Fibroblast of lung (primary cell): ENCODE data around the gene CFAP91. TPM values are rescaled to one million over a fixed set of nuclear protein-coding genes. Genes with fewer than 3 reads are reported as not detected.
A peak's percentile ranks its signal among the peaks of the same experiment; 100 is the strongest.

Source experiments
- DNase-seq, 2 donors: peaks; one replicate each; pipeline versions ENCODE4 v3.0.0 to v3.0.0-alpha.2; 2010; ENCODE audit warnings: low read depth in 2 of 2
- H2AFZ ChIP-seq: 2 replicates; pipeline ENCODE4 v1.5.1; 2012; ENCODE audit warnings: low read length, control low read depth, inconsistent platforms
- H3K27ac ChIP-seq: 2 replicates; pipeline ENCODE4 v1.5.1; 2011; ENCODE audit warnings: low read length, control low read depth; ENCODE audit not compliant: insufficient read depth
- H3K27me3 ChIP-seq: 2 replicates; pipeline ENCODE4 v1.5.1; 2011; ENCODE audit warnings: mild to moderate bottlenecking, low read length; ENCODE audit not compliant: control insufficient read depth, insufficient read depth
- H3K36me3 ChIP-seq: 2 replicates; pipeline ENCODE4 v1.5.1; 2011; ENCODE audit warnings: low read length; ENCODE audit not compliant: control insufficient read depth, insufficient read depth
- H3K4me1 ChIP-seq: 2 replicates; pipeline ENCODE4 v1.5.1; 2011; ENCODE audit warnings: low read length; ENCODE audit not compliant: control insufficient read depth, insufficient read depth; ENCODE audit errors: extremely low read depth
- H3K4me2 ChIP-seq: 2 replicates; pipeline ENCODE4 v1.5.1; 2011; ENCODE audit warnings: low read length, control low read depth; ENCODE audit not compliant: insufficient read depth; ENCODE audit errors: extremely low read depth
- H3K4me3 ChIP-seq, 4 experiments: fragments of 200-600 bp in 1 of 4; sonication (generic) in 1 of 4; replicated peaks in 1 of 4; 2 replicates each; pipeline ENCODE4 v1.5.1; 2011 to 2016; ENCODE audit warnings: low read length in 4 of 4, low read depth in 3 of 4, mild to moderate bottlenecking in 3 of 4, control low read depth in 2 of 4, inconsistent platforms in 1 of 4, mixed read lengths in 1 of 4; ENCODE audit not compliant: insufficient read depth in 1 of 4; ENCODE audit errors: control extremely low read depth in 1 of 4
- H3K79me2 ChIP-seq: 2 replicates; pipeline ENCODE4 v1.5.1; 2012; ENCODE audit warnings: mild to moderate bottlenecking, low read length, inconsistent platforms; ENCODE audit not compliant: control insufficient read depth, insufficient read depth
- H3K9ac ChIP-seq: 2 replicates; pipeline ENCODE4 v1.5.1; 2011; ENCODE audit warnings: mild to moderate bottlenecking, low read length, control low read depth; ENCODE audit not compliant: insufficient read depth
- H3K9me3 ChIP-seq: 2 replicates; pipeline ENCODE4 v1.5.1; 2012; ENCODE audit warnings: low read depth, low read length; ENCODE audit not compliant: control insufficient read depth, insufficient read depth
- H4K20me1 ChIP-seq: 2 replicates; pipeline ENCODE4 v1.5.1; 2011; ENCODE audit warnings: low read length; ENCODE audit not compliant: control insufficient read depth, insufficient read depth; ENCODE audit errors: extremely low read depth
- CTCF ChIP-seq, 2 donors: IDR thresholded peaks in 1 of 2; conservative IDR thresholded peaks in 1 of 2; 1 replicate in 1 of 2; 2 replicates in 1 of 2; pipeline ENCODE4 v1.5.1; 2011 to 2012; ENCODE audit warnings: low read length in 2 of 2, control low read depth in 1 of 2, inconsistent platforms in 1 of 2, low read depth in 1 of 2, mild to moderate bottlenecking in 1 of 2
- EZH2 ChIP-seq: IDR thresholded peaks from 2 replicates; pipeline ENCODE4 v1.5.1; 2012; ENCODE audit warnings: low read length, control low read depth, mild to moderate bottlenecking; ENCODE audit errors: missing control alignments
- polyA plus RNA-seq, 2 donors: library from polyadenylated mRNA; depleted of rRNA in 1 of 2; stranded (reverse) in 1 of 2; unstranded in 1 of 2; fragments of >200 nt; gene quantifications; 2 replicates each; pipeline ENCODE4 v1.2.1, GENCODE V29; 2011 to 2012; ENCODE audit warnings: missing spikeins in 1 of 2
- total RNA-seq: library from RNA; depleted of rRNA; stranded (reverse); fragments of >200 nt; gene quantifications from 2 replicates; pipeline ENCODE4 v1.2.1, GENCODE V29; 2014

The CFAP91 gene
- total and polyA plus RNA-seq, 2 donors (not counting 1 experiment from before 2014, with no cell fraction given) = 0.02 to 0.17 TPM

- no peaks in the 10 kb centered on the region for H3K79me2 ChIP-seq
- peak; percentile 17 to 51 for DNase-seq
- no peaks in the 10 kb centered on the region for H4K20me1 ChIP-seq
- no peak overlapping the region for H3K4me2 ChIP-seq
- no peaks in the 10 kb centered on the region for H3K4me1 ChIP-seq
- no peaks in the 10 kb centered on the region for H3K36me3 ChIP-seq
- H3K4me3 ChIP-seq = no peak overlapping the region
- no peak overlapping the region for H3K27ac ChIP-seq
- H3K9me3 ChIP-seq = no peaks in the 10 kb centered on the region
- TF ChIP-seq EZH2 (no peak), CTCF (conservative IDR thresholded peaks at IDR 0.05 in 1 of 2, IDR thresholded peaks at IDR 0.05 in 1 of 2; ENCODE audit: low read depth in 1 of 2, low read length in 2 of 2) (peak; percentile 31 to 56)
- H3K27me3 ChIP-seq = no peaks in the 10 kb centered on the region
- no peak overlapping the region for H2AFZ ChIP-seq
- H3K9ac ChIP-seq = no peak overlapping the region
Observed at GRCh38 chr3:119690043-119690656, 12.7 kb upstream of the CFAP91 start.

GRCh38 chr3:119695480-119695879 is 7.3 kb upstream of the CFAP91 start:
- Histone ChIP-seq H3K27me3 (no peaks in the 10 kb centered on the region), H3K27ac (no peak overlapping the region), H3K79me2 (no peaks in the 10 kb centered on the region), H3K9ac (no peak overlapping the region), H4K20me1 (no peaks in the 10 kb centered on the region), H3K4me1 (no peaks in the 10 kb centered on the region), H3K4me3 (no peak overlapping the region), H3K4me2 (no peak overlapping the region), H3K36me3 (no peaks in the 10 kb centered on the region), H2AFZ (no peak overlapping the region), H3K9me3 (no peaks in the 10 kb centered on the region)
- TF ChIP-seq EZH2 = no peak
- TF ChIP-seq CTCF (conservative IDR thresholded peaks at IDR 0.05 in 1 of 2, IDR thresholded peaks at IDR 0.05 in 1 of 2; ENCODE audit: low read depth in 1 of 2, low read length in 2 of 2) = no peak
- peak in 1 of 2 donors; percentile 13 for DNase-seq

GRCh38 chr3:119697394-119697793 is 5.4 kb upstream of the CFAP91 start:
- Histone ChIP-seq H2AFZ (no peak overlapping the region), H3K4me3 (no peak overlapping the region), H3K79me2 (no peaks in the 10 kb centered on the region), H3K36me3 (no peaks in the 10 kb centered on the region), H3K4me2 (no peak overlapping the region), H3K9ac (no peak overlapping the region), H4K20me1 (no peaks in the 10 kb centered on the region), H3K4me1 (peaks cover 2% of the 10 kb centered on the region), H3K27me3 (no peaks in the 10 kb centered on the region), H3K9me3 (no peaks in the 10 kb centered on the region), H3K27ac (no peak overlapping the region)
- no peak for DNase-seq
- TF ChIP-seq EZH2 (no peak), CTCF (conservative IDR thresholded peaks at IDR 0.05 in 1 of 2, IDR thresholded peaks at IDR 0.05 in 1 of 2; ENCODE audit: low read depth in 1 of 2, low read length in 2 of 2) (no peak)
